IPS-NIHi7 (cell line): ENCODE results near the gene MAD1L1.
"Not testable (repeated sequence)": the region's sequence is repeated elsewhere in the genome, so short reads cannot be mapped to it uniquely, and the experiment has no call there.

ENCODE experiments used
- DNase-seq: peaks from one replicate; pipeline ENCODE4 v3.0.0; 2012; ENCODE audit warnings: mixed read lengths; ENCODE audit errors: extremely low spot score

The MAD1L1 gene

GRCh38 chr7:1973321-1974251 lies 259.2 kb downstream of the MAD1L1 start:
- DNase-seq: no peak

GRCh38 chr7:1972744-1973143 lies 260.0 kb downstream of the MAD1L1 start:
- DNase-seq: no peak

DNA sequence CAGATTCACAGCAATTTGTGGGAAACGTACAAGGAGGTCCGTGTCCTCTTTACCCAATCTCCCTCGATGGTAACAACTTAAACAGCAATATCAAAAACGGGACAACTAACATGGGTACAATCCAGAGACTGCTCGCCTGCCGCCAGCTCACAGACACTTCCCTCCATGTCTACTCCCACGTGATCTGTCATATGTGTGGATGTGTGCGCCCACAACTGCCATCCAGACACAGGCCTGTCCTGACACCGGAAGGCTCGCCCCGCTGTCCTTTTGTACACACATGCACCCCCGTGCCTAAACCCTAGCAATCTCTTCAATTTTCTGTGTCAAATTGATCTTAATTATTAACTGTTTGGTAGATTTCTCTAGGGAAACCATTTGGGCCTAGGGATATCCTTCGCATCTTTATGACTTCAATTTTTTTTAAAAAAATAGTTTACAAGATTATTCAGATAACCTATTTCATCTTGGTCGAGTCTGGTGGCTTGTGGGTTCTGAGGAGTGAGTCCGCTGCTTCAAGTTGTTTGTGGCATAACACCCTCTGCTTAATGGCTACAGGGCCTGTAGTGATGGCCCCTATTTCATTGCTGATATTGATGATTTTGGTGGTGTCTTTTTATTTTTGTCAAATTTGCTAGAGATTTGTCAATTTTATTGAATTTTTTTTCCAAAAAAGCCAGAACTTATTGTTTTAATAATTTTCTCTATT lies 260.6 kb downstream of the MAD1L1 start:
- no peak for DNase-seq

- DNase-seq: no peak
These were observed 261.9 kb downstream of the MAD1L1 start for GRCh38 chr7:1970895-1971294.

DNA sequence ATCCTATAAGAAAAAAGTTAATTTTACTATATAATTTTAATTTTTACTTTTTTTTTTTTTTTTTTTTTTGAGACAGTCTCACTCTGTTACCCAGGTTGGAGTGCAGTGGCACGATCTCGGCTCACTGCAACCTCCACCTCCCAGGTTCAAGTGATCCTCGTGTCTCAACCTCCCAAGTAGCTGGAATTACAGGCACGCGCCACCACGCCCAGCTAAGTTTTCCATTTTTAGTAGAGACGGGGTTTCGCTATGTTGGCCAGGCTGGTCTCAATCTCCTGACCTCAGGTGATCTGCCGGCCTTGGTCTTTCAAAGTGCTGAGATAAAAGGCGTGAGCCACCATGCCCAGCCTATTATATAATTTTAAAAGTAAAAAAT lies 262.5 kb downstream of the MAD1L1 start:
- not testable (repeated sequence) for DNase-seq

GRCh38 chr7:1969459-1970284 lies 263.1 kb downstream of the MAD1L1 start:
- DNase-seq: no peak

DNA sequence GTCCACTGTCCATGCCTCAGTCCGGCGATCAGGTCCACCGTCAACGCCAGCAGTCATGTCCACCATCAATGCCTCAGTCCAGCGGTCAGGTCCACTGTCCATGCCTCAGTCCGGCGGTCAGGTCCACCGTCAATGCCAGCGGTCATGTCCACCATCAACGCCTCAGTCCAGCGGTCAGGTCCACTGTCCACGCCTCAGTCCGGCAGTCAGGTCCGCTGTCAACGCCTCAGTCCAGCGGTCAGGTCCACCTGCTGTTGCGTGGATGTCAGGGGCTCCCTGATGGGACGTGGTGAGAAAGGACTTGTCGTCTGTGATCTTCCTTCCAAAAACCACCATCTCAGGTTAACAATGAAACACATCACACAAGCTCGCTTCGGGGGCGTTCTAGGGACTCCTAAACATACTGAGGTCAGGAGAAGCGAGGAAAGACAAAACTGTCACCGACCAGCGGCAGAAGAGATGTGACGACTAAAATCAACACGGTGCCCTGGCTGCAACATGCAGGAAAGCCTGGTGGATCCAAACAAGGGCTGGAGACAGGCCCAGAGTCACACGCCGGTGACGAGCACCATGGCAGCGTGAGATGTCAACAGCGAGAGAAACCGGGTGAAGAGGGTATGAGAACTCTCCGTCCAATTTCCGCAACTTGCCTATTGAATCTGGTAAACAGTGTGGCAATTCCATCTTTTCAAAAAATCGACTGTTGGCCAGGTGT lies 264.2 kb downstream of the MAD1L1 start:
- no peak for DNase-seq

GRCh38 chr7:1967512-1968396 lies 265.0 kb downstream of the MAD1L1 start:
- DNase-seq: no peak

DNA sequence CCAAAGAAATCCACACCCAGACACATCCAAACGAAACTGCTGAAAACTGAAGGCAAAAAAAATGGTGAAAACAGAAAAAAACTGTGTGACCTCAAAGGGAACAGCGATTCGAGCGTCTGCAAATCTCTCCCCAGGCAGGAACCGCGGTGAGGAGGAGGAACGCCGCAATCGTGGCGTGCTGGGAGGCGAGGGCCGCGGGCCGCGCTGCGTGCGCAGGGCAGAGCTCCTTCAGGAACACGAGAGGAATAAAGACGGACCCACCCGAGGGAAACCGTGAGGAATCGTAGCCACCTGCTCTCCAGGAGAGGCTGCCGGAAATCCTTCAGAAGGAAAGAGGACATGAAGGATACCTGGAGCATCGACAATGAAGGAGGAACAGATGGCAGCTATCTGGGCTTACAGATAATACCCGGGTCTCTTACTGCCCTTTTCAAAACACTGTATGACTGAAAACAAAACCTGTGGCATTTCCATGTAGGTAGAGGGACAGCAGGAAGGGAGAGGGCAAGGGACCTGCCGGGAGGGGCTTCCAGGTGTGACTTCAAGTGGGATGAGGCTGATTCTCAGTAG lies 266.0 kb downstream of the MAD1L1 start:
- DNase-seq: no peak

GRCh38 chr7:1965579-1966294 lies 267.0 kb downstream of the MAD1L1 start:
- DNase-seq: no peak

DNA sequence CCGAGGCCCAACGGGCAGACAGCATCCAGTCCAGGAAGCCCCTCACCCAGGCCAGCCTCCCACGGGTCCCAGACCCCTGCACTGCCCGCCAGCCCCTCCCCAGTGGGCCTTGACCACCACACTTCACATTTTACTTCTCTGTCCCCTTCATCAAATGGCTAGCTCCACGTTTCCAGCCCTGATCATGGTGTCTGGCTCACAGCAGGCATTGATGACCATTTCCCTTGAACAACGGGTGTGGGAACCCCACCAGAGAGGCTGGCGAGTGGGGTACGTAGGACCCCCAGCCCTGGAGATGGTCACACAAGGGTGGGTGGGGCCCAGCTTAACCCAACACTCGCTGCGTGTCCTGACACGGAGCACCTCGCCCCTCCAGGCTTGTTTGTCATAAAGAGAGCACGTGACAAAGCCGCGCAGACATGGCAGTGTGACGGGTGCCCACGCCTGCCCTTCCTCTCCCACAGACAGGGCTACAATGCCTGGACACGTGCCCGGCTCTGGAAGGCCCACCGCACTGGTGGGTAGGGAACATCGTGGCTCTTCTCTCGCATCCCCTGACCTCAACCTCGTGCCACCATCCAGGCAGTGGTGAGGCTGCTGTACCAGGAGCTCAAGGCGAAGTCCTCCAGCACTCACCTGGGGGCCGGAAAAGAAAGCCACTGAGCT lies 267.7 kb downstream of the MAD1L1 start:
- DNase-seq: no peak

GRCh38 chr7:1964211-1964912 lies 268.4 kb downstream of the MAD1L1 start:
- no peak for DNase-seq

DNA sequence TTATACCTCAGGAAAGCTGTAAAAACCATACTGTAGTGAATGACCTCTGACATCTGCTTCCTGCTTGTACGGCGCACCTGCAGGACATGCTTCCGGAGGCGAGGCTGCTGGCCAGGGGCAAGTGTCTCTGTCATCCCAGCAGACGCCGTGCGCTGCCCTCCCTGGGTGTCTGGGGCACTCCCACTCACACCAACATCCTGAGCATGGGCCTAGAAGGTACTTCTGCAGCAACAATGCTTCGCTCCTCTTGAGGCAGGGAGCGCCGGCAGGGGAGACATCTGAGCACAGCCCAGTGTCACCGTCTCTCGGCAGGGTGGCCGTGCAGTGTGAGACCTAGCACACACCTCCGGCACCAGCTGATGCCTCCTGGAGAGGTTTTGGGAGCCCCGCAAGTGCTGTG lies 269.2 kb downstream of the MAD1L1 start:
- DNase-seq: no peak

GRCh38 chr7:1961701-1962276 lies 271.0 kb downstream of the MAD1L1 start:
- DNase-seq: no peak

DNA sequence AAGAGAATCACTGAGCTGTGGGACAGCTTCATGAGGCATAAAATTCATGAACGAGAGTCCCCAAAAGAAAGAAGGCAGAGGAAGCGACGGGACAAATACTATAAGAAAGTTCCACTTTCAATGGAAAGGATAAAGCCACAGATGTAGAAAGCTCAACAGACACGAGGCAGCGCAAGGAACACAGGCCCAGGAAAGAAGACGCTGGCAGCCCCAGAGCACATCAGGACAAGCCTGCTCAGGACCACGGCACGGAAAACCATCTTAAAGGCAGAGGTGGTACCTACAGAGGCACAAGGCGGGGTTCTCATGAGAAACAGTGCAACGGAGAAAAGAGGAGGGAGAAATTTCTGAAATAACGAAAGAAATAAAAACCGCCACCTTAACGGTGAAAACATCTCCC lies 273.4 kb downstream of the MAD1L1 start:
- no peak for DNase-seq

- no peak for DNase-seq
These were observed 275.1 kb downstream of the MAD1L1 start for GRCh38 chr7:1957471-1958225.
